Measurements from ENCODE around the gene SORCS2. TPM values are rescaled to one million over a fixed set of nuclear protein-coding genes. Genes with fewer than 3 reads are reported as not detected.

Gene SORCS2
- polyA plus RNA-seq, 1 donor from 2014 or later = 1.0 TPM

DNA sequence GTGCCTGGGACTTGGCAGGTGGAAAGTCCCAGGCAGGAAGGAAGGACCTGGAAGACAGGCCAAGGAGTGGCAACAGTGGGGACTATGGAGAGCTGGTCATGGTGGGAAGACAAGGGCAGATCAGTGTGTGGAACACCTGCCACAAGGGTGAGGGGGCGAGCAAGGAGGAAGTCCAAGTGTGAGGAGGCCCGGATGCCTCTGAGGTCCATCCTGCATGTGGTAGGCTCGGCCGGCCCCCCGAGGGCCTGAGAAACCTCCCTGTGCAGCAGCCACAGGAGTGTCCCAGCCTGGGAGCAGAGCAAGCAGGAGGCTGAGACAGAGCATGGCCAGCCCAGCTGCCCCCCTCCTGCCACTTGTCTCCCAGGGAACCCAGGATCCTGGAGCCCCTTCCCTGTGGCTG lies 282.9 kb downstream of the SORCS2 start:
- TF ChIP-seq MXI1 (conservative IDR thresholded peaks at IDR 0.05; ENCODE audit: poor library complexity, severe bottlenecking) = no peak
- TF ChIP-seq, protein P1, sequence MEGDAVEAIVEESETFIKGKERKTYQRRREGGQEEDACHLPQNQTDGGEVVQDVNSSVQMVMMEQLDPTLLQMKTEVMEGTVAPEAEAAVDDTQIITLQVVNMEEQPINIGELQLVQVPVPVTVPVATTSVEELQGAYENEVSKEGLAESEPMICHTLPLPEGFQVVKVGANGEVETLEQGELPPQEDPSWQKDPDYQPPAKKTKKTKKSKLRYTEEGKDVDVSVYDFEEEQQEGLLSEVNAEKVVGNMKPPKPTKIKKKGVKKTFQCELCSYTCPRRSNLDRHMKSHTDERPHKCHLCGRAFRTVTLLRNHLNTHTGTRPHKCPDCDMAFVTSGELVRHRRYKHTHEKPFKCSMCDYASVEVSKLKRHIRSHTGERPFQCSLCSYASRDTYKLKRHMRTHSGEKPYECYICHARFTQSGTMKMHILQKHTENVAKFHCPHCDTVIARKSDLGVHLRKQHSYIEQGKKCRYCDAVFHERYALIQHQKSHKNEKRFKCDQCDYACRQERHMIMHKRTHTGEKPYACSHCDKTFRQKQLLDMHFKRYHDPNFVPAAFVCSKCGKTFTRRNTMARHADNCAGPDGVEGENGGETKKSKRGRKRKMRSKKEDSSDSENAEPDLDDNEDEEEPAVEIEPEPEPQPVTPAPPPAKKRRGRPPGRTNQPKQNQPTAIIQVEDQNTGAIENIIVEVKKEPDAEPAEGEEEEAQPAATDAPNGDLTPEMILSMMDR (IDR thresholded peaks at IDR 0.05; ENCODE audit: poor library complexity, severe bottlenecking) = no peak
- Histone ChIP-seq H3K9me3 (ENCODE audit: low read length) (no peaks in the 10 kb centered on the region), H2AFZ (ENCODE audit: low read depth, low read length) (no peak overlapping the region), H3K27ac (ENCODE audit: low read length) (no peak overlapping the region), H3K27me3 (ENCODE audit: insufficient read depth, low read depth, low read length) (no peaks in the 10 kb centered on the region), H3K79me2 (replicated peaks; ENCODE audit: insufficient read depth, low read length) (no peaks in the 10 kb centered on the region), H3K4me2 (ENCODE audit: low read length) (no peak overlapping the region), H3F3A (ENCODE audit: insufficient read depth, low read length, poor library complexity, severe bottlenecking) (no peaks in the 10 kb centered on the region), H3K4me3 (ENCODE audit: low read length) (no peak overlapping the region), H3K9ac (ENCODE audit: low read length) (no peak overlapping the region), H3K36me3 (ENCODE audit: insufficient read depth, low read length) (no peaks in the 10 kb centered on the region), H4K20me1 (ENCODE audit: insufficient read depth) (no peaks in the 10 kb centered on the region), H3K9me2 (ENCODE audit: insufficient read depth, low read length) (no peaks in the 10 kb centered on the region)

DNA sequence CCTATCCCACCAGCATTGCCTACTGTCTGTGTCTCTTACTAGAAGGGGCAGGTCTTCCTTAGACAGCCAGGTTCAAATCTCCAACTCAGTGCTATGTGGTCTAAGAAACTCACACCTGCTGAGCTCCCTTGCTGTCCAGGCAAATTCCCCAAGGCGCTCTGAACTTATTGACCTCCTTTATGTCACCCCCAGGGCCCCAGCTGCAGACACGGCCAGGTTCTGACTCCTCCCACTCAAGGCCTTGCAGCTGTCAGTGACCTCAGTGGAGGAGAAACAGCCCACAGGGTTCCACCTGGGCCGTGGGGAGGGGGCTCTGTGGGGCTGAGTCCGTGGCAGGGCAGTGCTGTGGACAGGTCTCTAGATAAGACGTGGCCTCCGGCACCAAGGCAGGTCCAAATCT lies 284.5 kb downstream of the SORCS2 start:
- Histone ChIP-seq H3F3A (ENCODE audit: insufficient read depth, low read length, poor library complexity, severe bottlenecking) (no peaks in the 10 kb centered on the region), H2AFZ (ENCODE audit: low read depth, low read length) (no peak overlapping the region), H4K20me1 (ENCODE audit: insufficient read depth) (no peaks in the 10 kb centered on the region), H3K79me2 (replicated peaks; ENCODE audit: insufficient read depth, low read length) (no peaks in the 10 kb centered on the region), H3K27ac (ENCODE audit: low read length) (no peak overlapping the region), H3K9ac (ENCODE audit: low read length) (no peak overlapping the region), H3K9me3 (ENCODE audit: low read length) (no peaks in the 10 kb centered on the region), H3K4me3 (ENCODE audit: low read length) (no peak overlapping the region), H3K4me2 (ENCODE audit: low read length) (no peak overlapping the region), H3K27me3 (ENCODE audit: insufficient read depth, low read depth, low read length) (no peaks in the 10 kb centered on the region), H3K9me2 (ENCODE audit: insufficient read depth, low read length) (no peaks in the 10 kb centered on the region), H3K36me3 (ENCODE audit: insufficient read depth, low read length) (no peaks in the 10 kb centered on the region)
- TF ChIP-seq MXI1 (conservative IDR thresholded peaks at IDR 0.05; ENCODE audit: poor library complexity, severe bottlenecking) = no peak
- TF ChIP-seq EP300 (conservative IDR thresholded peaks at IDR 0.05; ENCODE audit: poor library complexity, severe bottlenecking) = no peak
- TF ChIP-seq, protein P2, sequence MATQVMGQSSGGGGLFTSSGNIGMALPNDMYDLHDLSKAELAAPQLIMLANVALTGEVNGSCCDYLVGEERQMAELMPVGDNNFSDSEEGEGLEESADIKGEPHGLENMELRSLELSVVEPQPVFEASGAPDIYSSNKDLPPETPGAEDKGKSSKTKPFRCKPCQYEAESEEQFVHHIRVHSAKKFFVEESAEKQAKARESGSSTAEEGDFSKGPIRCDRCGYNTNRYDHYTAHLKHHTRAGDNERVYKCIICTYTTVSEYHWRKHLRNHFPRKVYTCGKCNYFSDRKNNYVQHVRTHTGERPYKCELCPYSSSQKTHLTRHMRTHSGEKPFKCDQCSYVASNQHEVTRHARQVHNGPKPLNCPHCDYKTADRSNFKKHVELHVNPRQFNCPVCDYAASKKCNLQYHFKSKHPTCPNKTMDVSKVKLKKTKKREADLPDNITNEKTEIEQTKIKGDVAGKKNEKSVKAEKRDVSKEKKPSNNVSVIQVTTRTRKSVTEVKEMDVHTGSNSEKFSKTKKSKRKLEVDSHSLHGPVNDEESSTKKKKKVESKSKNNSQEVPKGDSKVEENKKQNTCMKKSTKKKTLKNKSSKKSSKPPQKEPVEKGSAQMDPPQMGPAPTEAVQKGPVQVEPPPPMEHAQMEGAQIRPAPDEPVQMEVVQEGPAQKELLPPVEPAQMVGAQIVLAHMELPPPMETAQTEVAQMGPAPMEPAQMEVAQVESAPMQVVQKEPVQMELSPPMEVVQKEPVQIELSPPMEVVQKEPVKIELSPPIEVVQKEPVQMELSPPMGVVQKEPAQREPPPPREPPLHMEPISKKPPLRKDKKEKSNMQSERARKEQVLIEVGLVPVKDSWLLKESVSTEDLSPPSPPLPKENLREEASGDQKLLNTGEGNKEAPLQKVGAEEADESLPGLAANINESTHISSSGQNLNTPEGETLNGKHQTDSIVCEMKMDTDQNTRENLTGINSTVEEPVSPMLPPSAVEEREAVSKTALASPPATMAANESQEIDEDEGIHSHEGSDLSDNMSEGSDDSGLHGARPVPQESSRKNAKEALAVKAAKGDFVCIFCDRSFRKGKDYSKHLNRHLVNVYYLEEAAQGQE (IDR thresholded peaks at IDR 0.05; ENCODE audit: borderline replicate concordance) = no peak
- no peak for TF ChIP-seq RAD21 (conservative IDR thresholded peaks at IDR 0.05)
- TF ChIP-seq, protein P1 (IDR thresholded peaks at IDR 0.05; ENCODE audit: poor library complexity, severe bottlenecking) = no peak
- TF ChIP-seq TAF1 (IDR thresholded peaks at IDR 0.05; ENCODE audit: low read depth) = no peak
- TF ChIP-seq SMC3 (conservative IDR thresholded peaks at IDR 0.05; ENCODE audit: poor library complexity) = no peak
- TF ChIP-seq EZH2 (IDR thresholded peaks at IDR 0.05; ENCODE audit: borderline replicate concordance, insufficient read depth, low read length, poor library complexity, severe bottlenecking) = no peak
- no peak for TF ChIP-seq POLR2AphosphoS5 (IDR thresholded peaks at IDR 0.05)

Measured in neural cell (in vitro differentiated cells).